HepG2 (cell line): ENCODE measurements around the gene MACROD2. TPM values are rescaled to one million over a fixed set of nuclear protein-coding genes. Genes with fewer than 3 reads are reported as not detected.

Experiments used
- ATAC-seq: fragments of 200-7000 bp; cut with Tn5 transposase; 3 replicates; pipeline ENCODE4 v1.9.1; 2020; ENCODE audit warnings: mild to moderate bottlenecking, moderate library complexity
- BruUV-seq: library from RNA; stranded (reverse); fragments of 400-500 nt; replicated peaks from 2 replicates; lab custom pipeline; 2021; lab: Mats Ljungman, UMichigan
- CTCF ChIA-PET: fragments of 300-600 bp; formaldehyde crosslinking; extraction: SDS; loops from one replicate; lab custom pipeline; 2021; ENCODE audit warnings: low total read pairs, inconsistent platforms, low intra/inter-chr PET ratio; lab: Yijun Ruan, JAX
- POLR2A ChIA-PET: fragments of 350-600 bp; sonication (Branson Sonifier 250); formaldehyde crosslinking; loops from one replicate; lab custom pipeline; 2020; ENCODE audit warnings: antibody characterized with exemption, inconsistent platforms; lab: Yijun Ruan, JAX
- DNase-seq: peaks from one replicate; pipeline ENCODE4 v3.0.0-alpha.2; 2015; ENCODE audit warnings: low spot score
- FAIRE-seq: peaks from 3 replicates; lab custom pipeline; 2011; peaks lifted over from hg19 to GRCh38; lab: Jason Lieb, UNC
- H2AFZ ChIP-seq: one replicate; pipeline ENCODE4 v1.6.1; 2011; ENCODE audit warnings: low read length, inconsistent platforms
- H3K27ac ChIP-seq: fragments of 300-600 bp; 3 replicates; pipeline ENCODE4 v1.8.0; 2011; ENCODE audit warnings: mixed run types, mild to moderate bottlenecking, mixed read lengths, low read length, inconsistent platforms; ENCODE audit not compliant: insufficient read depth; ENCODE audit errors: extremely low read length
- H3K27me3 ChIP-seq, 2 experiments: fragments of 200-600 bp in 1 of 2; 2 replicates in 1 of 2; 3 replicates in 1 of 2; pipeline versions ENCODE4 v1.6.0 to v1.8.0; 2011; ENCODE audit warnings: low read length in 2 of 2, mild to moderate bottlenecking in 2 of 2, moderate library complexity in 2 of 2, inconsistent platforms in 1 of 2; ENCODE audit not compliant: insufficient read depth in 2 of 2, control insufficient read depth in 1 of 2
- H3K36me3 ChIP-seq, 2 experiments: fragments of 200-600 bp in 1 of 2; replicated peaks in 1 of 2; 2 replicates in 1 of 2; 3 replicates in 1 of 2; pipeline versions ENCODE4 v1.5.1 to v1.8.0; 2011; ENCODE audit warnings: low read length in 2 of 2, inconsistent platforms in 1 of 2; ENCODE audit not compliant: insufficient read depth in 2 of 2, control insufficient read depth in 1 of 2
- H3K4me1 ChIP-seq: 2 replicates; pipeline ENCODE4 v1.5.1; 2012; ENCODE audit warnings: low read length, inconsistent platforms; ENCODE audit not compliant: insufficient read depth
- H3K4me2 ChIP-seq: 2 replicates; pipeline ENCODE4 v1.6.0; 2011; ENCODE audit warnings: low read depth, low read length, inconsistent platforms
- H3K4me3 ChIP-seq, 3 experiments: fragments of 200-600 bp in 1 of 3; sonication (generic), shearing (Covaris generic) in 1 of 3; replicated peaks in 1 of 3; 2 replicates each; pipeline ENCODE4 v1.5.1; 2011 to 2016; ENCODE audit warnings: low read length in 3 of 3, inconsistent platforms in 2 of 3, low read depth in 2 of 3, mild to moderate bottlenecking in 2 of 3, control low read depth in 1 of 3, mixed read lengths in 1 of 3; ENCODE audit not compliant: insufficient read depth in 1 of 3
- H3K79me2 ChIP-seq: one replicate; pipeline ENCODE4 v1.6.1; 2011; ENCODE audit warnings: low read length, inconsistent platforms; ENCODE audit not compliant: insufficient read depth
- H3K9ac ChIP-seq: 2 replicates; pipeline ENCODE4 v1.6.0; 2011; ENCODE audit warnings: mild to moderate bottlenecking, low read depth, low read length, inconsistent platforms; ENCODE audit not compliant: insufficient read depth
- H3K9me3 ChIP-seq: 2 replicates; pipeline ENCODE4 v1.5.1; 2012; ENCODE audit warnings: mild to moderate bottlenecking, low read length
- H4K20me1 ChIP-seq: 2 replicates; pipeline ENCODE4 v1.6.0; 2011; ENCODE audit warnings: inconsistent platforms, mild to moderate bottlenecking, low read length, moderate library complexity; ENCODE audit not compliant: insufficient read depth
- CBFB ChIP-seq: sonication (generic); formaldehyde crosslinking; IDR thresholded peaks from 2 replicates; pipeline ENCODE4 v1.4.0; 2020; ENCODE audit warnings: missing genetic modification reagents
- CENPT ChIP-seq: sonication (generic); formaldehyde crosslinking; IDR thresholded peaks from 2 replicates; pipeline ENCODE4 v1.8.0; 2022; ENCODE audit warnings: low read depth, mild to moderate bottlenecking, moderate library complexity, missing genetic modification reagents
- SKI ChIP-seq: fragments of 450-650 bp; IDR thresholded peaks from one replicate; pipeline ENCODE4 v1.6.1; 2018; ENCODE audit warnings: mild to moderate bottlenecking; ENCODE audit not compliant: partially characterized antibody
- ZNF615 ChIP-seq: sonication (generic); formaldehyde crosslinking; IDR thresholded peaks from 2 replicates; pipeline ENCODE4 v1.5.0; 2020; ENCODE audit warnings: mild to moderate bottlenecking, missing genetic modification reagents, borderline replicate concordance
- ZNF775 ChIP-seq: sonication (generic); formaldehyde crosslinking; IDR thresholded peaks from 2 replicates; pipeline ENCODE4 v1.4.0; 2020; ENCODE audit warnings: missing genetic modification reagents, mild to moderate bottlenecking, moderate library complexity, borderline replicate concordance
- ZNF781 ChIP-seq: sonication (generic); formaldehyde crosslinking; IDR thresholded peaks from 2 replicates; pipeline ENCODE4 v1.5.1; 2020; ENCODE audit warnings: borderline replicate concordance, mild to moderate bottlenecking, missing genetic modification reagents; ENCODE audit errors: not compliant biosample characterization
- WGBS: methylation state at CpG from one replicate; pipeline ENCODE4 v1.1.6; 2017; ENCODE audit warnings: low lambda C conversion rate; 5-methylcytosine and 5-hydroxymethylcytosine counted together
- in situ Hi-C: cut with HindIII; loops from 2 replicates; pipeline ENCODE4 v1.10.0; 2017; ENCODE audit warnings: low pct_unique_long_range_greater_than_20kb; ENCODE audit not compliant: extremely low pct_ligation_motif_present
- intact Hi-C: fragments of 100-400 bp; cut with micrococcal nuclease; formaldehyde crosslinking; loops from one replicate; pipeline ENCODE4 v1.10.0; 2022; ENCODE audit not compliant: unreplicated experiment
- polyA plus RNA-seq, 8 experiments: library from polyadenylated mRNA; depleted of rRNA in 3 of 8; stranded (reverse) in 7 of 8; unstranded in 1 of 8; fragments of >200 nt; fragmentation: Illumina TruSeq in 4 of 8; extraction: Trizol in 4 of 8; gene quantifications; 2 replicates each; pipeline versions ENCODE4 v1.2.1 to v1.2.3, GENCODE V29; 2011 to 2016; ENCODE audit warnings: low read depth in 4 of 8, missing spikeins in 1 of 8, mixed read lengths in 1 of 8; ENCODE audit not compliant: insufficient read depth in 1 of 8
- total RNA-seq, 5 experiments: library from RNA; depleted of rRNA; stranded (reverse); fragments of >200 nt; fragmentation: Illumina TruSeq; extraction: Trizol; gene quantifications; 2 replicates each; pipeline ENCODE4 v1.2.3, GENCODE V29; 2016; ENCODE audit warnings: low read depth in 1 of 5
- TF ChIP-seq, protein P1 (sequence below): conservative IDR thresholded peaks from 2 replicates; pipeline ENCODE4 v1.6.1; 2018; ENCODE audit warnings: missing genetic modification reagents
- TF ChIP-seq, protein P2 (sequence below): sonication (generic); formaldehyde crosslinking; IDR thresholded peaks from 2 replicates; pipeline ENCODE4 v1.8.0; 2022; ENCODE audit warnings: mild to moderate bottlenecking, missing genetic modification reagents, moderate library complexity
- TF ChIP-seq, protein P3 (sequence below): sonication (generic); formaldehyde crosslinking; IDR thresholded peaks from 2 replicates; pipeline ENCODE4 v1.8.0; 2022; ENCODE audit warnings: mild to moderate bottlenecking, missing genetic modification reagents

Gene MACROD2
- total and polyA plus RNA-seq, 2 of the 13 experiments (the other 11 are each of a cell fraction or from before 2014, with no cell fraction given): 0.13 to 0.51 TPM

DNA sequence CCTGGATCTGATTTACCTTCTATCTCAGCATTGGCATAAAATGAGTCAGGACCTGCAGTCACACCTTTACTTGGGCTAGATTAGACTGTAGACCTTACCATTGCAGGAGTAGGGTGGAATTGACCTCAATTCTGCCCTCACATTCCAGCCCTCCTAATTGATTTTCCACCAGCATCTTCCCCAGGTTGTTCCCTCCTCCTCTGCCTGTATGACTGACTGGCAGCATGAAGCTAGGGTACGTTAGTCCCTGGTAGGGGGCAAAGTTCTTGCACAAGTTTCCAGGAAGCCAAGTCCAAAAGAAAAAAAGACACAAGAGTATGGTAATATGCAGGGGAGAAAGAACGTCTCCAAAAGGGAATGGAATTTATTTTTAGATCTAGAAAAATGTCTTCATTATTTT lies 567.7 kb downstream of the MACROD2 start:
- ATAC-seq (no peak), FAIRE-seq (no peak)

DNA sequence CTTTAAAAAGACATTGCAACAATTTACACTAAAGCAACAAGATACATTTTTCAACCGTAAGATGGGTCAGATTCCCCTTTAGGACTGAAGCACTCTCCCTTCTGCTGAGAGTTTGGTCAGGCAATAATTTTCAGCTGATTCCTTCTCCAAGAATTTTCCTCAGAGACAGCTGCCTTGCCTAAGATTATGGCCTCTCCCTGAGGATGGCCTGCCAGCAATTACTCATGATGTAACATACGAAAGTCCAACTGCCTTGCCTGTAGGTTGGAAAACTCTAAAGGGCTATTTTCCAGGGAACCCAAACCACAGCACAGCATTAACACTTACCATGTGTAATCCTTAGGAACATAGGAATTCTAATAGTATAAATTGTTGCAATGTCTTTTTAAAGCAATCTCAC lies 571.2 kb downstream of the MACROD2 start:
- in situ Hi-C loops (no loop called here), intact Hi-C loops (no loop called here)
- Histone ChIP-seq H3K4me2 (no peak overlapping the region), H3K9me3 (peaks cover 12% of the 10 kb centered on the region; the same call in 1 of the 2 replicates), H3K27ac (no peak overlapping the region), H3K36me3 (no peaks in the 10 kb centered on the region), H3K79me2 (no peaks in the 10 kb centered on the region), H4K20me1 (no peaks in the 10 kb centered on the region), H3K9ac (no peak overlapping the region), H3K27me3 (no peaks in the 10 kb centered on the region), H3K4me3 (no peak overlapping the region), H3K4me1 (no peaks in the 10 kb centered on the region), H2AFZ (no peak overlapping the region)
- TF ChIP-seq ZNF775: no peak
- no peak for TF ChIP-seq ZNF781 (CRISPR knock-in tag)
- no peak for TF ChIP-seq SKI
- TF ChIP-seq, protein P1, sequence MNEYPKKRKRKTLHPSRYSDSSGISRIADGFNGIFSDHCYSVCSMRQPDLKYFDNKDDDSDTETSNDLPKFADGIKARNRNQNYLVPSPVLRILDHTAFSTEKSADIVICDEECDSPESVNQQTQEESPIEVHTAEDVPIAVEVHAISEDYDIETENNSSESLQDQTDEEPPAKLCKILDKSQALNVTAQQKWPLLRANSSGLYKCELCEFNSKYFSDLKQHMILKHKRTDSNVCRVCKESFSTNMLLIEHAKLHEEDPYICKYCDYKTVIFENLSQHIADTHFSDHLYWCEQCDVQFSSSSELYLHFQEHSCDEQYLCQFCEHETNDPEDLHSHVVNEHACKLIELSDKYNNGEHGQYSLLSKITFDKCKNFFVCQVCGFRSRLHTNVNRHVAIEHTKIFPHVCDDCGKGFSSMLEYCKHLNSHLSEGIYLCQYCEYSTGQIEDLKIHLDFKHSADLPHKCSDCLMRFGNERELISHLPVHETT (CRISPR knock-in tag): no peak
- FAIRE-seq: no peak
- ATAC-seq: no peak
- POLR2A ChIA-PET: no interaction called here
- DNase-seq: no peak
- WGBS: 37% methylated on average over 2 of the region's 2 CpGs
- no TSS peak for BruUV-seq
- CTCF ChIA-PET: no interaction called here

More for the DNA sequence above, 567.7 kb downstream of the MACROD2 start:
- no peak for DNase-seq
- intact Hi-C loops (no loop called here), in situ Hi-C loops (no loop called here)
- no peak overlapping the region for H3K27ac ChIP-seq
- H3K4me1 ChIP-seq: no peaks in the 10 kb centered on the region
- POLR2A ChIA-PET: no interaction called here
- no peaks in the 10 kb centered on the region for H4K20me1 ChIP-seq
- BruUV-seq: no TSS peak
- H3K9me3 ChIP-seq: peaks cover 12% of the 10 kb centered on the region; the same call in 1 of the 2 replicates
- H3K4me2 ChIP-seq: no peak overlapping the region
- no peak overlapping the region for H3K4me3 ChIP-seq
- WGBS: 0% methylated on average over 2 of the region's 2 CpGs
- no peak overlapping the region for H3K9ac ChIP-seq
- no peaks in the 10 kb centered on the region for H3K79me2 ChIP-seq
- no peaks in the 10 kb centered on the region for H3K36me3 ChIP-seq
- TF ChIP-seq CBFB (CRISPR knock-in tag) (no peak), CENPT (CRISPR knock-in tag) (no peak), ZNF615 (CRISPR knock-in tag) (no peak)
- TF ChIP-seq, protein P2, sequence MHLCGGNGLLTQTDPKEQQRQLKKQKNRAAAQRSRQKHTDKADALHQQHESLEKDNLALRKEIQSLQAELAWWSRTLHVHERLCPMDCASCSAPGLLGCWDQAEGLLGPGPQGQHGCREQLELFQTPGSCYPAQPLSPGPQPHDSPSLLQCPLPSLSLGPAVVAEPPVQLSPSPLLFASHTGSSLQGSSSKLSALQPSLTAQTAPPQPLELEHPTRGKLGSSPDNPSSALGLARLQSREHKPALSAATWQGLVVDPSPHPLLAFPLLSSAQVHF (CRISPR knock-in tag): no peak
- TF ChIP-seq, protein P3, sequence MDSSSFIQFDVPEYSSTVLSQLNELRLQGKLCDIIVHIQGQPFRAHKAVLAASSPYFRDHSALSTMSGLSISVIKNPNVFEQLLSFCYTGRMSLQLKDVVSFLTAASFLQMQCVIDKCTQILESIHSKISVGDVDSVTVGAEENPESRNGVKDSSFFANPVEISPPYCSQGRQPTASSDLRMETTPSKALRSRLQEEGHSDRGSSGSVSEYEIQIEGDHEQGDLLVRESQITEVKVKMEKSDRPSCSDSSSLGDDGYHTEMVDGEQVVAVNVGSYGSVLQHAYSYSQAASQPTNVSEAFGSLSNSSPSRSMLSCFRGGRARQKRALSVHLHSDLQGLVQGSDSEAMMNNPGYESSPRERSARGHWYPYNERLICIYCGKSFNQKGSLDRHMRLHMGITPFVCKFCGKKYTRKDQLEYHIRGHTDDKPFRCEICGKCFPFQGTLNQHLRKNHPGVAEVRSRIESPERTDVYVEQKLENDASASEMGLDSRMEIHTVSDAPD (CRISPR knock-in tag): no peak
- TF ChIP-seq, all 625 proteins: peak for 0
- CTCF ChIA-PET: no interaction called here
- no peaks in the 10 kb centered on the region for H3K27me3 ChIP-seq
- no peak overlapping the region for H2AFZ ChIP-seq
